ENCODE results near the gene BMP6. TPM values are rescaled to one million over a fixed set of nuclear protein-coding genes. Genes with fewer than 3 reads are reported as not detected.

BMP6 gene
- total RNA-seq, 1 experiment from 2014 or later = 1.6 TPM

- H3K79me2 ChIP-seq (ENCODE audit: insufficient read depth, low read length) = peaks cover 85% of the 10 kb centered on the region
- ChIA-PET CTCF (no interaction called here), RAD21 (ENCODE audit: low non-redundant PET in 1 of 2, low total read pairs in 2 of 2, uncharacterized antibody in 2 of 2, unreplicated experiment in 2 of 2) (no interaction called here), POLR2A (no interaction called here)
- H3K9me2 ChIP-seq (ENCODE audit: insufficient read depth) = no peaks in the 10 kb centered on the region
- DNase-seq (ENCODE audit: low read depth, low spot score) = no peak
- BruUV-seq (replicated peaks) = no TSS peak
- H3K4me3 ChIP-seq (replicated peaks in 1 of 2; ENCODE audit: low read depth in 1 of 2, low read length in 2 of 2) = no peak overlapping the region
- no peaks in the 10 kb centered on the region for H3K9me3 ChIP-seq (ENCODE audit: control insufficient read depth in 1 of 2, insufficient read depth in 1 of 2, low read depth in 1 of 2, low read length in 2 of 2)
- no peak overlapping the region for H3K9ac ChIP-seq (ENCODE audit: low read length)
- no peak for ATAC-seq
- no peak overlapping the region for H3K4me2 ChIP-seq (ENCODE audit: low read length)
- H3K4me1 ChIP-seq (ENCODE audit: control insufficient read depth in 1 of 2, insufficient read depth in 2 of 2, low read length in 2 of 2) = no peaks in the 10 kb centered on the region
- intact Hi-C loops (cut with micrococcal nuclease) = no loop called here
- TF ChIP-seq CEBPB (IDR thresholded peaks at IDR 0.05; ENCODE audit: low read depth) (no peak), EGR1 (IDR thresholded peaks at IDR 0.05; ENCODE audit: low read depth) (no peak), ZFX (IDR thresholded peaks at IDR 0.05) (no peak), CBX3 (IDR thresholded peaks at IDR 0.05; ENCODE audit: low read depth) (no peak), EZH2phosphoT487 (IDR thresholded peaks at IDR 0.05; ENCODE audit: borderline replicate concordance) (no peak), FOSL1 (IDR thresholded peaks at IDR 0.05; ENCODE audit: low read depth) (no peak), ATF3 (IDR thresholded peaks at IDR 0.05) (no peak), RAD21 (IDR thresholded peaks at IDR 0.05; ENCODE audit: low read depth) (no peak), POLR2A (IDR thresholded peaks at IDR 0.05; ENCODE audit: borderline replicate concordance, extremely low read depth, insufficient read depth, insufficient read length) (no peak), YY1 (IDR thresholded peaks at IDR 0.05; ENCODE audit: extremely low read depth, insufficient replicate concordance, low read depth, low read length) (no peak)
- H3K27me3 ChIP-seq (ENCODE audit: insufficient read depth, low read length) = no peaks in the 10 kb centered on the region
- H3K36me3 ChIP-seq (ENCODE audit: control insufficient read depth in 1 of 2, insufficient read depth in 2 of 2, low read length in 2 of 2) = peaks cover 49 to 61% of the 10 kb centered on the region in 2 experiments; a peak in 3 of 4 replicates
- H4K20me1 ChIP-seq (ENCODE audit: insufficient read depth) = 0 out of 2 replicates have a peak, but pooled peaks cover 1% of the 10 kb centered on the region
- no peak overlapping the region for H2AFZ ChIP-seq (ENCODE audit: low read depth, low read length, poor library complexity, severe bottlenecking)
- no peak overlapping the region for H3K27ac ChIP-seq (ENCODE audit: low read depth, low read length)
Measured at GRCh38 chr6:7901780-7902179, 175.9 kb downstream of the BMP6 start.

GRCh38 chr6:7902221-7902620 is 176.3 kb downstream of the BMP6 start:
- Histone ChIP-seq H3K79me2 (ENCODE audit: insufficient read depth, low read length) (peaks cover 85% of the 10 kb centered on the region), H3K9me2 (ENCODE audit: insufficient read depth) (no peaks in the 10 kb centered on the region), H3K4me1 (ENCODE audit: control insufficient read depth in 1 of 2, insufficient read depth in 2 of 2, low read length in 2 of 2) (no peaks in the 10 kb centered on the region), H3K27me3 (ENCODE audit: insufficient read depth, low read length) (no peaks in the 10 kb centered on the region), H3K9ac (ENCODE audit: low read length) (no peak overlapping the region), H2AFZ (ENCODE audit: low read depth, low read length, poor library complexity, severe bottlenecking) (no peak overlapping the region), H3K4me2 (ENCODE audit: low read length) (no peak overlapping the region), H3K9me3 (ENCODE audit: control insufficient read depth in 1 of 2, insufficient read depth in 1 of 2, low read depth in 1 of 2, low read length in 2 of 2) (no peaks in the 10 kb centered on the region), H3K27ac (ENCODE audit: low read depth, low read length) (no peak overlapping the region), H3K36me3 (ENCODE audit: control insufficient read depth in 1 of 2, insufficient read depth in 2 of 2, low read length in 2 of 2) (peaks cover 44 to 60% of the 10 kb centered on the region in 2 experiments; a peak in 3 of 4 replicates), H4K20me1 (ENCODE audit: insufficient read depth) (0 out of 2 replicates have a peak, but pooled peaks cover 6% of the 10 kb centered on the region), H3K4me3 (replicated peaks in 1 of 2; ENCODE audit: low read depth in 1 of 2, low read length in 2 of 2) (no peak overlapping the region)
- ChIA-PET CTCF (no interaction called here), POLR2A (no interaction called here), RAD21 (ENCODE audit: low non-redundant PET in 1 of 2, low total read pairs in 2 of 2, uncharacterized antibody in 2 of 2, unreplicated experiment in 2 of 2) (no interaction called here)
- intact Hi-C loops (cut with micrococcal nuclease) = no loop called here
- ATAC-seq (no peak), DNase-seq (ENCODE audit: low read depth, low spot score) (no peak)
- TF ChIP-seq SIN3A (IDR thresholded peaks at IDR 0.05; ENCODE audit: low read depth) = no peak
- TF ChIP-seq EGR1 (IDR thresholded peaks at IDR 0.05; ENCODE audit: low read depth) = no peak
- TF ChIP-seq ATF3 (IDR thresholded peaks at IDR 0.05) = no peak
- TF ChIP-seq REST (IDR thresholded peaks at IDR 0.05; ENCODE audit: low read depth) = no peak
- BruUV-seq (replicated peaks) = no TSS peak

Data from HCT116 (cell line).